HepG2 (cell line): ENCODE data around the gene EIF3A. TPM values are rescaled to one million over a fixed set of nuclear protein-coding genes. Genes with fewer than 3 reads are reported as not detected.
A peak's percentile ranks its signal among the peaks of the same experiment; 100 is the strongest.

Experiments
- CREBL2 ChIP-seq: sonication (generic); formaldehyde crosslinking; IDR thresholded peaks from 2 replicates; pipeline ENCODE4 v1.8.1; 2023; ENCODE audit warnings: missing genetic modification reagents, mild to moderate bottlenecking, borderline replicate concordance
- DNMT1 ChIP-seq: sonication (generic); formaldehyde crosslinking; IDR thresholded peaks from 2 replicates; pipeline ENCODE4 v1.5.1; 2020; ENCODE audit warnings: mild to moderate bottlenecking, missing genetic modification reagents
- DPF2 ChIP-seq: sonication (generic); formaldehyde crosslinking; IDR thresholded peaks from 2 replicates; pipeline ENCODE4 v1.4.0; 2020; ENCODE audit warnings: mild to moderate bottlenecking, low read depth, missing genetic modification reagents, borderline replicate concordance
- ONECUT2 ChIP-seq: sonication (generic); formaldehyde crosslinking; IDR thresholded peaks from 2 replicates; pipeline ENCODE4 v1.4.0; 2020; ENCODE audit warnings: missing genetic modification reagents
- RAD51 ChIP-seq: fragments of 450-650 bp; IDR thresholded peaks from 2 replicates; pipeline ENCODE4 v1.6.1; 2016; ENCODE audit warnings: borderline replicate concordance
- SALL2 ChIP-seq: sonication (generic); formaldehyde crosslinking; IDR thresholded peaks from 2 replicates; pipeline ENCODE4 v1.8.1; 2023; ENCODE audit warnings: mild to moderate bottlenecking, missing genetic modification reagents, inconsistent platforms
- ZEB1 ChIP-seq: IDR thresholded peaks from 2 replicates; pipeline ENCODE4 v1.6.1; 2012; ENCODE audit warnings: mild to moderate bottlenecking, low read depth, inconsistent platforms; ENCODE audit not compliant: insufficient replicate concordance
- ZFP36 ChIP-seq: fragments of 150-350 bp; IDR thresholded peaks from 2 replicates; pipeline ENCODE4 v1.6.1; 2018; ENCODE audit warnings: borderline replicate concordance, low read length, low read depth; ENCODE audit not compliant: partially characterized antibody
- ZMYM2 ChIP-seq: sonication (generic); formaldehyde crosslinking; IDR thresholded peaks from 2 replicates; pipeline ENCODE4 v1.8.0; 2022; ENCODE audit warnings: mild to moderate bottlenecking, missing genetic modification reagents
- ZNF224 ChIP-seq: sonication (generic); formaldehyde crosslinking; IDR thresholded peaks from 2 replicates; pipeline ENCODE4 v1.5.0; 2020; ENCODE audit warnings: mild to moderate bottlenecking, missing genetic modification reagents
- ZNF331 ChIP-seq: sonication (generic); formaldehyde crosslinking; IDR thresholded peaks from 2 replicates; pipeline ENCODE4 v1.4.0; 2020; ENCODE audit warnings: missing genetic modification reagents
- ZNF33B ChIP-seq: sonication (generic); formaldehyde crosslinking; IDR thresholded peaks from 2 replicates; pipeline ENCODE4 v1.5.1; 2020; ENCODE audit warnings: mild to moderate bottlenecking, missing genetic modification reagents
- ZNF512 ChIP-seq: sonication (generic); formaldehyde crosslinking; IDR thresholded peaks from 2 replicates; pipeline ENCODE4 v1.4.0; 2020; ENCODE audit warnings: mild to moderate bottlenecking, missing genetic modification reagents
- ZNF615 ChIP-seq: sonication (generic); formaldehyde crosslinking; IDR thresholded peaks from 2 replicates; pipeline ENCODE4 v1.5.0; 2020; ENCODE audit warnings: mild to moderate bottlenecking, missing genetic modification reagents, borderline replicate concordance
- ZNF773 ChIP-seq: sonication (generic); formaldehyde crosslinking; IDR thresholded peaks from 2 replicates; pipeline ENCODE4 v1.4.0; 2020; ENCODE audit warnings: missing genetic modification reagents, borderline replicate concordance
- polyA plus RNA-seq, 8 experiments: library from polyadenylated mRNA; depleted of rRNA in 3 of 8; stranded (reverse) in 7 of 8; unstranded in 1 of 8; fragments of >200 nt; fragmentation: Illumina TruSeq in 4 of 8; extraction: Trizol in 4 of 8; gene quantifications; 2 replicates each; pipeline versions ENCODE4 v1.2.1 to v1.2.3, GENCODE V29; 2011 to 2016; ENCODE audit warnings: low read depth in 4 of 8, missing spikeins in 1 of 8, mixed read lengths in 1 of 8; ENCODE audit not compliant: insufficient read depth in 1 of 8
- total RNA-seq, 5 experiments: library from RNA; depleted of rRNA; stranded (reverse); fragments of >200 nt; fragmentation: Illumina TruSeq; extraction: Trizol; gene quantifications; 2 replicates each; pipeline ENCODE4 v1.2.3, GENCODE V29; 2016; ENCODE audit warnings: low read depth in 1 of 5
- TF ChIP-seq, protein P1 (sequence below): IDR thresholded peaks from 2 replicates; pipeline ENCODE4 v1.6.1; 2012; ENCODE audit warnings: inconsistent platforms
- TF ChIP-seq, protein P2 (sequence below): sonication (generic); formaldehyde crosslinking; IDR thresholded peaks from 2 replicates; pipeline ENCODE4 v1.4.0; 2020; ENCODE audit warnings: missing genetic modification reagents
- TF ChIP-seq, protein P3 (sequence below): sonication (generic); formaldehyde crosslinking; IDR thresholded peaks from 2 replicates; pipeline ENCODE4 v1.4.0; 2020; ENCODE audit warnings: mild to moderate bottlenecking, missing genetic modification reagents, borderline replicate concordance
- TF ChIP-seq, protein P4 (sequence below): sonication (generic); formaldehyde crosslinking; IDR thresholded peaks from 2 replicates; pipeline ENCODE4 v1.4.0; 2020; ENCODE audit warnings: mild to moderate bottlenecking, missing genetic modification reagents
- TF ChIP-seq, protein P5 (sequence below): IDR thresholded peaks from 2 replicates; pipeline ENCODE4 v1.6.1; 2016; ENCODE audit warnings: low read depth, borderline replicate concordance

The EIF3A gene
- total and polyA plus RNA-seq, 2 of the 13 experiments (the other 11 are each of a cell fraction or from before 2014, with no cell fraction given): 25.6 to 117 TPM

GRCh38 chr10:119028900-119029612 is 51.6 kb downstream of the EIF3A start (continued):
- TF ChIP-seq, protein P1, sequence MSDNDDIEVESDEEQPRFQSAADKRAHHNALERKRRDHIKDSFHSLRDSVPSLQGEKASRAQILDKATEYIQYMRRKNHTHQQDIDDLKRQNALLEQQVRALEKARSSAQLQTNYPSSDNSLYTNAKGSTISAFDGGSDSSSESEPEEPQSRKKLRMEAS: peak; percentile 43
- TF ChIP-seq ZNF331 (CRISPR knock-in tag) (no peak), SALL2 (0 out of 2 replicates have a peak, but pooled peaks have one; percentile 51), DPF2 (CRISPR knock-in tag) (no peak), ZFP36 (no peak), ZNF615 (CRISPR knock-in tag) (no peak), DNMT1 (CRISPR knock-in tag) (no peak), ZMYM2 (CRISPR knock-in tag) (no peak), CREBL2 (CRISPR knock-in tag) (no peak), ZNF224 (CRISPR knock-in tag) (no peak), RAD51 (no peak), ZNF33B (CRISPR knock-in tag) (0 out of 2 replicates have a peak, but pooled peaks have one; percentile 59), ZNF773 (CRISPR knock-in tag) (no peak), ZNF512 (CRISPR knock-in tag) (no peak), ONECUT2 (CRISPR knock-in tag) (no peak), ZEB1 (no peak)
- TF ChIP-seq, protein P2, sequence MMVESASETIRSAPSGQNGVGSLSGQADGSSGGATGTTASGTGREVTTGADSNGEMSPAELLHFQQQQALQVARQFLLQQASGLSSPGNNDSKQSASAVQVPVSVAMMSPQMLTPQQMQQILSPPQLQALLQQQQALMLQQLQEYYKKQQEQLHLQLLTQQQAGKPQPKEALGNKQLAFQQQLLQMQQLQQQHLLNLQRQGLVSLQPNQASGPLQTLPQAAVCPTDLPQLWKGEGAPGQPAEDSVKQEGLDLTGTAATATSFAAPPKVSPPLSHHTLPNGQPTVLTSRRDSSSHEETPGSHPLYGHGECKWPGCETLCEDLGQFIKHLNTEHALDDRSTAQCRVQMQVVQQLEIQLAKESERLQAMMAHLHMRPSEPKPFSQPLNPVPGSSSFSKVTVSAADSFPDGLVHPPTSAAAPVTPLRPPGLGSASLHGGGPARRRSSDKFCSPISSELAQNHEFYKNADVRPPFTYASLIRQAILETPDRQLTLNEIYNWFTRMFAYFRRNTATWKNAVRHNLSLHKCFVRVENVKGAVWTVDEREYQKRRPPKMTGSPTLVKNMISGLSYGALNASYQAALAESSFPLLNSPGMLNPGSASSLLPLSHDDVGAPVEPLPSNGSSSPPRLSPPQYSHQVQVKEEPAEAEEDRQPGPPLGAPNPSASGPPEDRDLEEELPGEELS (CRISPR knock-in tag): no peak; the same call in 1 of the 2 replicates
- TF ChIP-seq, protein P3, sequence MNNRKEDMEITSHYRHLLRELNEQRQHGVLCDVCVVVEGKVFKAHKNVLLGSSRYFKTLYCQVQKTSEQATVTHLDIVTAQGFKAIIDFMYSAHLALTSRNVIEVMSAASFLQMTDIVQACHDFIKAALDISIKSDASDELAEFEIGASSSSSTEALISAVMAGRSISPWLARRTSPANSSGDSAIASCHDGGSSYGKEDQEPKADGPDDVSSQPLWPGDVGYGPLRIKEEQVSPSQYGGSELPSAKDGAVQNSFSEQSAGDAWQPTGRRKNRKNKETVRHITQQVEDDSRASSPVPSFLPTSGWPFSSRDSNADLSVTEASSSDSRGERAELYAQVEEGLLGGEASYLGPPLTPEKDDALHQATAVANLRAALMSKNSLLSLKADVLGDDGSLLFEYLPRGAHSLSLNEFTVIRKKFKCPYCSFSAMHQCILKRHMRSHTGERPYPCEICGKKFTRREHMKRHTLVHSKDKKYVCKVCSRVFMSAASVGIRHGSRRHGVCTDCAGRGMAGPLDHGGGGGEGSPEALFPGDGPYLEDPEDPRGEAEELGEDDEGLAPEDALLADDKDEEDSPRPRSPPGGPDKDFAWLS (CRISPR knock-in tag): no peak
- TF ChIP-seq, protein P4, sequence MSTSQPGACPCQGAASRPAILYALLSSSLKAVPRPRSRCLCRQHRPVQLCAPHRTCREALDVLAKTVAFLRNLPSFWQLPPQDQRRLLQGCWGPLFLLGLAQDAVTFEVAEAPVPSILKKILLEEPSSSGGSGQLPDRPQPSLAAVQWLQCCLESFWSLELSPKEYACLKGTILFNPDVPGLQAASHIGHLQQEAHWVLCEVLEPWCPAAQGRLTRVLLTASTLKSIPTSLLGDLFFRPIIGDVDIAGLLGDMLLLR (CRISPR knock-in tag): no peak
- TF ChIP-seq, protein P5, sequence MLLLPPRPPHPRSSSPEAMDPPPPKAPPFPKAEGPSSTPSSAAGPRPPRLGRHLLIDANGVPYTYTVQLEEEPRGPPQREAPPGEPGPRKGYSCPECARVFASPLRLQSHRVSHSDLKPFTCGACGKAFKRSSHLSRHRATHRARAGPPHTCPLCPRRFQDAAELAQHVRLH (CRISPR knock-in tag): no peak
